ENCODE measurements around the gene COPS4. TPM values are rescaled to one million over a fixed set of nuclear protein-coding genes. Genes with fewer than 3 reads are reported as not detected.

COPS4 gene
- total and polyA plus RNA-seq, 2 of the 8 experiments (the other 6 are each of a cell fraction or from before 2014, with no cell fraction given): 14.9 to 28.3 TPM

- TF ChIP-seq KDM5A (IDR thresholded peaks at IDR 0.05; ENCODE audit: low read length) (no peak), CEBPB (IDR thresholded peaks at IDR 0.05; ENCODE audit: low read depth, low read length) (0 out of 2 replicates have a peak, but pooled peaks have one; percentile 19), POLR2A (IDR thresholded peaks at IDR 0.05; ENCODE audit: control extremely low read depth in 1 of 2, low read depth in 2 of 2, low read length in 2 of 2) (peak in 1 of 2 experiments; percentile 56), RFX5 (IDR thresholded peaks at IDR 0.05; ENCODE audit: borderline replicate concordance, low read depth, low read length) (no peak), ASH2L (IDR thresholded peaks at IDR 0.05; ENCODE audit: low read length) (peak; percentile 42), GABPA (IDR thresholded peaks at IDR 0.05; ENCODE audit: borderline replicate concordance, insufficient read depth, low read length) (peak; percentile 60; the same call in 1 of the 2 replicates), CTCF (IDR thresholded peaks at IDR 0.05; ENCODE audit: control extremely low read depth in 1 of 3, insufficient read depth in 1 of 3, low read depth in 1 of 3, low read length in 3 of 3) (peak; percentile 53 to 82 (median 74); a peak in 3 of 4 replicates), POU5F1 (IDR thresholded peaks at IDR 0.05; ENCODE audit: low read depth, low read length) (no peak), PHF8 (conservative IDR thresholded peaks at IDR 0.05; ENCODE audit: low read depth, low read length) (0 out of 2 replicates have a peak, but pooled peaks have one; percentile 47), FOSL1 (IDR thresholded peaks at IDR 0.05; ENCODE audit: insufficient read depth, low read depth, low read length) (no peak), RNF2 (IDR thresholded peaks at IDR 0.05; ENCODE audit: borderline replicate concordance, low read depth, low read length, missing control alignments, poor library complexity, severe bottlenecking) (no peak), CREB1 (IDR thresholded peaks at IDR 0.05) (peak; percentile 75), KDM1A (IDR thresholded peaks at IDR 0.05; ENCODE audit: borderline replicate concordance, low read length) (no peak), NANOG (IDR thresholded peaks at IDR 0.05; ENCODE audit: insufficient read depth, low read depth, low read length, poor library complexity, severe bottlenecking) (no peak), USF2 (IDR thresholded peaks at IDR 0.05; ENCODE audit: low read length) (no peak), TCF12 (IDR thresholded peaks at IDR 0.05; ENCODE audit: low read depth, low read length) (peak; percentile 82; the same call in 1 of the 2 replicates), SP1 (IDR thresholded peaks at IDR 0.05; ENCODE audit: low read depth, low read length) (peak; percentile 32; the same call in 1 of the 2 replicates), TBP (IDR thresholded peaks at IDR 0.05; ENCODE audit: low read depth, low read length) (peak; percentile 60; the same call in 1 of the 2 replicates), CHD1 (IDR thresholded peaks at IDR 0.05; ENCODE audit: low read depth, low read length) (no peak), MAFK (IDR thresholded peaks at IDR 0.05; ENCODE audit: low read depth, low read length) (peak; percentile 10; the same call in 1 of the 2 replicates)
Measured at GRCh38 chr4:83110223-83110945, 75.4 kb downstream of the COPS4 start (continued).
